A549 (cell line): ENCODE data around the gene PSD. TPM values are rescaled to one million over a fixed set of nuclear protein-coding genes. Genes with fewer than 3 reads are reported as not detected.

Experiments
- ATAC-seq, 2 experiments: fragments of 200-7000 bp in 1 of 2; fragments of >200 bp in 1 of 2; cut with Nextera tagmentation in 1 of 2; cut with Tn5 transposase in 1 of 2; 3 replicates each; pipeline versions ENCODE4 v1.8.0 to v1.9.1; 2018 to 2020; ENCODE audit warnings: mild to moderate bottlenecking in 1 of 2, moderate library complexity in 1 of 2
- CTCF ChIA-PET: fragments of 300-600 bp; sonication (Branson Sonifier 250); formaldehyde crosslinking; extraction: SDS; loops from one replicate; lab custom pipeline; 2021; ENCODE audit warnings: antibody characterized with exemption, inconsistent platforms; lab: Yijun Ruan, JAX
- POLR2A ChIA-PET: fragments of 350-600 bp; formaldehyde crosslinking; extraction: SDS; loops from one replicate; lab custom pipeline; 2021; ENCODE audit warnings: antibody characterized with exemption, inconsistent platforms; lab: Yijun Ruan, JAX
- DNase-seq, 2 experiments: peaks; one replicate each; pipeline versions ENCODE4 v3.0.0 to v3.0.0-alpha.2; 2011 to 2016; ENCODE audit warnings: low read depth in 1 of 2, low spot score in 1 of 2
- FAIRE-seq: peaks from 2 replicates; lab custom pipeline; 2011; peaks lifted over from hg19 to GRCh38; lab: Jason Lieb, UNC
- H3K27ac ChIP-seq, 2 experiments: fragments of >200 bp; sonication (Bioruptor Twin); formaldehyde crosslinking; 3 replicates each; pipeline ENCODE4 v1.5.1; 2016 to 2017
- H3K4me1 ChIP-seq: fragments of >200 bp; sonication (Bioruptor Twin); formaldehyde crosslinking; 3 replicates; pipeline ENCODE4 v1.6.1; 2016
- H3K4me2 ChIP-seq: fragments of >200 bp; sonication (Bioruptor Twin); formaldehyde crosslinking; 3 replicates; pipeline ENCODE4 v1.6.1; 2016
- H3K4me3 ChIP-seq: fragments of >200 bp; sonication (Bioruptor Twin); formaldehyde crosslinking; 3 replicates; pipeline ENCODE4 v1.5.1; 2016
- H3K9me3 ChIP-seq: fragments of >200 bp; sonication (Bioruptor Twin); formaldehyde crosslinking; 3 replicates; pipeline ENCODE4 v1.6.1; 2016
- CEBPB ChIP-seq, 2 experiments: fragments of >200 bp in 1 of 2; sonication (Bioruptor Twin) in 1 of 2; formaldehyde crosslinking in 1 of 2; IDR thresholded peaks; 2 replicates each; pipeline ENCODE4 v1.6.1; 2012 to 2016
- EHF ChIP-seq: fragments of 250-450 bp; sonication (Bioruptor Pico); IDR thresholded peaks from 2 replicates; pipeline ENCODE4 v1.5.0; 2020; ENCODE audit warnings: mild to moderate bottlenecking
- GATA3 ChIP-seq: IDR thresholded peaks from 2 replicates; pipeline ENCODE4 v1.6.1; 2012; ENCODE audit warnings: borderline replicate concordance
- HES2 ChIP-seq: fragments of >200 bp; sonication (Bioruptor Twin); formaldehyde crosslinking; IDR thresholded peaks from 2 replicates; pipeline ENCODE4 v1.6.1; 2016
- HOXB5 ChIP-seq: fragments of 250-450 bp; sonication (Bioruptor Pico); IDR thresholded peaks from 2 replicates; pipeline ENCODE4 v1.5.0; 2020; ENCODE audit warnings: mild to moderate bottlenecking, moderate library complexity
- MAFK ChIP-seq: fragments of 450-650 bp; IDR thresholded peaks from 2 replicates; pipeline ENCODE4 v1.6.1; 2014; ENCODE audit not compliant: partially characterized antibody
- MAX ChIP-seq: IDR thresholded peaks from 2 replicates; pipeline ENCODE4 v1.6.1; 2012
- NR3C1 ChIP-seq: fragments of >200 bp; sonication (Bioruptor Twin); formaldehyde crosslinking; IDR thresholded peaks from 3 replicates; pipeline ENCODE4 v1.6.1; 2017
- POLR2A ChIP-seq: IDR thresholded peaks from 2 replicates; pipeline ENCODE4 v1.6.1; 2012; ENCODE audit warnings: mild to moderate bottlenecking, low read length
- RAD21 ChIP-seq, 2 experiments: fragments of >200 bp in 1 of 2; sonication (Bioruptor Twin) in 1 of 2; formaldehyde crosslinking in 1 of 2; IDR thresholded peaks in 1 of 2; conservative IDR thresholded peaks in 1 of 2; 2 replicates in 1 of 2; 3 replicates in 1 of 2; pipeline ENCODE4 v1.6.1; 2012 to 2018; ENCODE audit warnings: inconsistent platforms in 1 of 2
- RCOR1 ChIP-seq: fragments of 150-350 bp; IDR thresholded peaks from 2 replicates; pipeline ENCODE4 v1.6.1; 2014; ENCODE audit warnings: antibody characterized with exemption, low read length, low read depth
- RFX5 ChIP-seq: fragments of 450-650 bp; IDR thresholded peaks from 2 replicates; pipeline ENCODE4 v1.7.1; 2014; ENCODE audit warnings: antibody characterized with exemption, mild to moderate bottlenecking, moderate library complexity
- ZNF302 ChIP-seq: fragments of 250-450 bp; sonication (Bioruptor Pico); IDR thresholded peaks from 2 replicates; pipeline ENCODE4 v1.9.0; 2021; ENCODE audit warnings: inconsistent platforms, mild to moderate bottlenecking, moderate library complexity
- WGBS: methylation state at CpG from one replicate; pipeline ENCODE4 v1.1.6; 2017; ENCODE audit errors: missing lambda C conversion rate; 5-methylcytosine and 5-hydroxymethylcytosine counted together
- polyA plus RNA-seq, 4 experiments: library from polyadenylated mRNA; depleted of rRNA in 3 of 4; stranded (reverse); fragments of >200 nt; fragmentation: RNase III in 1 of 4; extraction: RNeasy Plus Mini Kit Qiagen cat#74134 plus additional on column Dnase treatment in 1 of 4; gene quantifications; 2 replicates in 3 of 4; 3 replicates in 1 of 4; pipeline ENCODE4 v1.2.3, GENCODE V29; 2011 to 2017
- TF ChIP-seq, protein P1 (sequence below): fragments of 250-450 bp; sonication (Bioruptor Pico); IDR thresholded peaks from 2 replicates; pipeline ENCODE4 v1.5.0; 2020; ENCODE audit warnings: low read depth, mild to moderate bottlenecking, moderate library complexity

Gene PSD
- polyA plus RNA-seq, 2 of the 4 experiments (the other 2 are of a cell fraction): 0.14 to 0.75 TPM

DNA sequence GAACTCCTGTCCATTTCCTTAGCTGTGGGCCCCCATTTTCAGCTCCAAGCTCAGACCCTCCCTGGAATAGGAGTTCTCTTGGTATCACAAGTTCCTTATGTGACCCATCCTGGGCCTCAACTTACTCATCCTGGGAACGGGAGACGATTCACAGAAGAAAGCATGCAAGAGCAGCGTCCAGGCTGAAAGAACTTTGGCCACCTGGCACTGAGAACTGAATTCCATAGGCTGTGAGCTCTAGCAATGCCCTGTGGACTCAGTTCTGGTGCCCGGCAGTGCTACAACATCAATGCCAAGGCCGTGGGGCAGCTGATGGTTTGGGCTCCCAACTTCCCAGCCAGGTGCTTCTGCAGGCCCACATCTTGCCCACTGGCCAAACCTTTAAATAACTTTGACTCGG is 17.7 kb upstream of the PSD start:
- H3K4me2 ChIP-seq: no peak overlapping the region

DNA sequence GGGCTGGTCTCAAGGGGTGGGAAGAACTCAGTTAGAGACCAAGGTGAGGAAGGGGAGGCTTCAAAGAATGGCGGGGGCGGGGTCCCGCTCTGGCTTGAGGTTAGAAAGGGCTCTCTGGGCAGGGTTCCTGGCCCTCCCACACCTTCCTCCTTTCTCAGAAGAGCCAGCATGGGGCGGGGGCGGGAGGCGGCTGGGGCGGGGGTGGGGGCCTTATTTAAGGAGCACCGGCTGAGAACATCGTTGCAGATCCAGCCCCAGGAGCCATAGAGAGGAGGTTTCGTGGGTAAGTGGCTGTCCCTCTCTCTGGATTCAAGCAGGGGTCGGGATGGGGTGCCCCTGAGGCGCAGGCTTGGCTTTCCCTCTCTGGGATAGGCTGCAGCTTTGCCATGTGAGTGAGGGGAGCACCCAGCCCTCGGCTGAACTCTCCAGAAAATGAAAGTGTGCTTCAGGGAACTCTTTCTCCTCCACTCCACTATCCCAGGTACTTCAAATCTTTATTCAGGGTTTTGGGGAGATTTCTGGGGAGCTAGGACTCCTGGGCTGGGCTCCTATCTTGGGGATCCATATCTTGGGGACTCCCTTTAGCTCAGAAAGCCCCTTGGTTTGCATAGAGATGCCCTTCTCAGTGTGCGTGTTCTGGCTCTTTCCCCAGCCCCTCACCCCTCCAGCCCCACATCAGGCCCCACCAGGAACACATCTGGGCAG is 17.1 kb upstream of the PSD start:
- TF ChIP-seq GATA3 (no peak), EHF (CRISPR knock-in tag) (no peak)
- DNase-seq (no peak), ATAC-seq (no peak), FAIRE-seq (no peak)
- ChIA-PET CTCF (interaction anchor here (1.7 to 17.4 kb wide), 4 partner anchors 12 to 161 kb away, joined by 4 to 337 read pairs (median 48); partner anchors contain the start of gene NFKB2), POLR2A (interaction anchor here (2.0 kb wide), 1 partner anchor 15 kb away, joined by 5 read pairs; no protein-coding TSS in a partner anchor)
- 58% methylated on average over 14 of the region's 14 CpGs for WGBS
- Histone ChIP-seq H3K27ac (no peak overlapping the region), H3K4me1 (peaks cover 14% of the 10 kb centered on the region), H3K4me2 (no peak overlapping the region), H3K9me3 (no peaks in the 10 kb centered on the region), H3K4me3 (no peak overlapping the region)

More for the DNA sequence above, 17.7 kb upstream of the PSD start:
- Histone ChIP-seq H3K9me3 (no peaks in the 10 kb centered on the region), H3K4me1 (peaks cover 12% of the 10 kb centered on the region), H3K4me3 (no peak overlapping the region), H3K27ac (no peak overlapping the region)
- FAIRE-seq: no peak
- POLR2A ChIA-PET: no interaction called here
- 61% methylated on average over 6 of the region's 6 CpGs for WGBS
- CTCF ChIA-PET: interaction anchor here (1.7 to 17.4 kb wide), 4 partner anchors 13 to 160 kb away, joined by 4 to 337 read pairs (median 48); partner anchors contain the start of gene NFKB2
- no peak for TF ChIP-seq RFX5
- no peak for TF ChIP-seq RAD21 (conservative IDR thresholded peaks at IDR 0.05 in 1 of 2, IDR thresholded peaks at IDR 0.05 in 1 of 2)
- TF ChIP-seq RCOR1: no peak
- DNase-seq: no peak
- ATAC-seq: no peak

- FAIRE-seq: no peak
- no peak overlapping the region for H3K4me2 ChIP-seq
- H3K4me1 ChIP-seq: peaks cover 14% of the 10 kb centered on the region
- ATAC-seq: no peak
- CTCF ChIA-PET: interaction anchor here (1.7 to 17.4 kb wide), 4 partner anchors 12 to 161 kb away, joined by 4 to 337 read pairs (median 48); partner anchors contain the start of gene NFKB2
- POLR2A ChIA-PET: interaction anchor here (2.0 kb wide), 1 partner anchor 15 kb away, joined by 5 read pairs; no protein-coding TSS in a partner anchor
- H3K4me3 ChIP-seq: no peak overlapping the region
- no peak for DNase-seq
- WGBS: 84% methylated on average over 5 of the region's 5 CpGs
- no peak for TF ChIP-seq CEBPB (IDR thresholded peaks at IDR 0.05)
- TF ChIP-seq POLR2A: no peak
- TF ChIP-seq NR3C1: no peak
- no peak for TF ChIP-seq ZNF302 (CRISPR knock-in tag)
- no peak for TF ChIP-seq MAFK
- TF ChIP-seq RFX5: no peak
- no peak for TF ChIP-seq HES2
- TF ChIP-seq MAX: no peak
- TF ChIP-seq EHF (CRISPR knock-in tag): no peak
- TF ChIP-seq, protein P1, sequence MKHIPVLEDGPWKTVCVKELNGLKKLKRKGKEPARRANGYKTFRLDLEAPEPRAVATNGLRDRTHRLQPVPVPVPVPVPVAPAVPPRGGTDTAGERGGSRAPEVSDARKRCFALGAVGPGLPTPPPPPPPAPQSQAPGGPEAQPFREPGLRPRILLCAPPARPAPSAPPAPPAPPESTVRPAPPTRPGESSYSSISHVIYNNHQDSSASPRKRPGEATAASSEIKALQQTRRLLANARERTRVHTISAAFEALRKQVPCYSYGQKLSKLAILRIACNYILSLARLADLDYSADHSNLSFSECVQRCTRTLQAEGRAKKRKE (CRISPR knock-in tag): no peak
- TF ChIP-seq HOXB5 (CRISPR knock-in tag): no peak
- peak overlapping the region in 1 of 2 experiments; percentile 55; a peak in 3 of 6 replicates for H3K27ac ChIP-seq
- H3K9me3 ChIP-seq: no peaks in the 10 kb centered on the region
Measured at GRCh38 chr10:102435133-102435497, 16.5 kb upstream of the PSD start.

DNA sequence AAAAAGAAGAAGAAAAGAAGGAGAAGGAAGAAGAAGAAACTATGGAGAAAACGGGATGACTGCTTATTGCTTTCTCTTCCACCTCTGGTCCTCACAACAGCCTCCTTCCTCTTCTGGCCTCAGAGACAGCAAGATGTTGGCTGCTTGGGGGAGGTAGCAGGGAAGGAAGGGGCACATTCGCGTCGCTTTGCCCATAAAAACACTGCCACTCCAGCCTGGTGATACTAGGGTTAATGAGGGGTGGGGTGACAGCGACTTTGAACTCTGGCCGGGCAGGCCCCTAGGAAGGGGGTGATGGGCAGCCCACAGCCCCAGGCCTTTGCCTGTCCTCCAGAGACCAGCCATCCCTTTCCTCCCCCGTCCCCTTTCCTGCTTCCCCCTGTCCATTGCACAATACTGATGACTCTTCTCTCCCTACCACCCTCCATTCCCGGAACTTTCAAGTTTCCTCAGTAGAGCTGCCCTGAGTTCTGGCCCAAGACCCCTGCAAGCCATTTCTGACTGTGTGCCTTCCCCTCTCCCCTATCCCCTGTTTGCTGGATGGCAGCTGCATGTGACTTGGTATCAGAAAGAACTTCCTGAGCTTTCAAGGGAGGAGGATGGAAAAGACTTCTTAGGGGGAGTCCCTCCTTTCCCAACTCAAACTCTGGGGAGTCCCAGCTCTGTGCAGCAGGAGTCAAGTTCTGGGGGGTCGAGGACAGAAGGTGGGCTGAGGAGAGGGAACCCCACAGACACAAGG is 16.0 kb upstream of the PSD start:
- WGBS: 41% methylated on average over 9 of the region's 9 CpGs
- POLR2A ChIA-PET: interaction anchor here (2.0 kb wide), 1 partner anchor 16 kb away, joined by 5 read pairs; no protein-coding TSS in a partner anchor
- FAIRE-seq: no peak
- CTCF ChIA-PET: interaction anchor here (0.8 to 17.4 kb wide), 6 partner anchors 11 to 203 kb away, joined by 4 to 337 read pairs (median 10); partner anchors contain the start of gene NFKB2
- ATAC-seq: no peak
- Histone ChIP-seq H3K4me2 (peak overlapping the region; percentile 27; the same call in 1 of the 3 replicates), H3K9me3 (no peaks in the 10 kb centered on the region), H3K4me1 (peaks cover 14% of the 10 kb centered on the region), H3K27ac (peak overlapping the region in 1 of 2 experiments; percentile 55; a peak in 3 of 6 replicates)
- DNase-seq: no peak
- TF ChIP-seq CEBPB (IDR thresholded peaks at IDR 0.05) (peak; percentile 37 to 80; a peak in 3 of 4 replicates), RAD21 (conservative IDR thresholded peaks at IDR 0.05 in 1 of 2, IDR thresholded peaks at IDR 0.05 in 1 of 2) (no peak)
- TF ChIP-seq, all 56 proteins: peak for 1
- H3K4me3 ChIP-seq: no peak overlapping the region
